Endodermal cell (in vitro differentiated cells): ENCODE measurements around the gene TFEB. TPM values are rescaled to one million over a fixed set of nuclear protein-coding genes. Genes with fewer than 3 reads are reported as not detected.
A peak's percentile ranks its signal among the peaks of the same experiment; 100 is the strongest.
"Not testable (repeated sequence)": the region's sequence is repeated elsewhere in the genome, so short reads cannot be mapped to it uniquely, and the experiment has no call there.

ENCODE experiments used
- DNase-seq: peaks from one replicate; pipeline ENCODE4 v3.0.0-alpha.2; 2017
- H3K27ac ChIP-seq: 2 replicates; pipeline ENCODE4 v1.5.1; 2013; ENCODE audit warnings: mild to moderate bottlenecking, low read depth, low read length, moderate library complexity
- H3K27me3 ChIP-seq: 2 replicates; pipeline ENCODE4 v1.6.1; 2013; ENCODE audit warnings: mild to moderate bottlenecking, low read length, moderate library complexity; ENCODE audit not compliant: insufficient read depth, control insufficient read depth, poor library complexity, severe bottlenecking
- H3K36me3 ChIP-seq: 2 replicates; pipeline ENCODE4 v1.7.0; 2013; ENCODE audit warnings: mild to moderate bottlenecking, low read length, moderate library complexity; ENCODE audit not compliant: control insufficient read depth, insufficient read depth
- H3K4me1 ChIP-seq: one replicate; pipeline ENCODE4 v1.7.0; 2013; ENCODE audit warnings: low read length; ENCODE audit not compliant: control insufficient read depth, insufficient read depth
- H3K4me3 ChIP-seq: 2 replicates; pipeline ENCODE4 v1.5.1; 2013; ENCODE audit warnings: mild to moderate bottlenecking, low read length, moderate library complexity
- H3K9ac ChIP-seq: 2 replicates; pipeline ENCODE4 v1.6.1; 2013; ENCODE audit warnings: mild to moderate bottlenecking, low read length, moderate library complexity; ENCODE audit not compliant: poor library complexity, severe bottlenecking; ENCODE audit errors: extremely low read depth
- H3K9me3 ChIP-seq: 2 replicates; pipeline ENCODE4 v1.6.1; 2013; ENCODE audit warnings: mild to moderate bottlenecking, low read length, moderate library complexity; ENCODE audit not compliant: control insufficient read depth
- H3K27ac Mint-ChIP-seq: 2 replicates; pipeline ENCODE4 v1.8.0; 2020; ENCODE audit warnings: mixed read lengths
- H3K27me3 Mint-ChIP-seq: 2 replicates; pipeline ENCODE4 v1.8.0; 2021; ENCODE audit warnings: mild to moderate bottlenecking, mixed read lengths; ENCODE audit not compliant: insufficient read depth
- H3K36me3 Mint-ChIP-seq: 2 replicates; pipeline ENCODE4 v1.8.0; 2020; ENCODE audit warnings: low read depth, mixed read lengths
- H3K4me1 Mint-ChIP-seq: 2 replicates; pipeline ENCODE4 v1.8.0; 2020; ENCODE audit warnings: mixed read lengths
- H3K4me3 Mint-ChIP-seq: 2 replicates; pipeline ENCODE4 v1.8.0; 2020; ENCODE audit warnings: mild to moderate bottlenecking, moderate library complexity, mixed read lengths
- H3K9me3 Mint-ChIP-seq: 2 replicates; pipeline ENCODE4 v1.8.0; 2020; ENCODE audit warnings: mild to moderate bottlenecking, mixed read lengths
- WGBS, 2 experiments: methylation state at CpG; one replicate each; pipeline versions ENCODE4 v1.1.5 to v1.1.7; 2013; ENCODE audit warnings: missing lambda C conversion rate in 2 of 2, mixed read lengths in 1 of 2; ENCODE audit not compliant: insufficient coverage in 1 of 2, insufficient read length in 1 of 2; 5-methylcytosine and 5-hydroxymethylcytosine counted together
- total RNA-seq, 2 donors: library from RNA; stranded (reverse); fragmentation: NEBNext Ultra II Directional in 1 of 2; extraction: Animal tissue kit (Norgen Biotek cat#: 25700) in 1 of 2; gene quantifications; 2 replicates in 1 of 2; 3 replicates in 1 of 2; pipeline ENCODE4 v1.2.1, GENCODE V29; 2021
- TF ChIP-seq, protein P1 (sequence below): fragments of 200-600 bp; sonication (generic); conservative IDR thresholded peaks from 2 replicates; pipeline ENCODE4 v1.5.0; 2021; ENCODE audit warnings: antibody characterized with exemption, mild to moderate bottlenecking

TFEB gene
- total RNA-seq, 2 donors from 2014 or later: 0.24 TPM; not detected in 1

DNA sequence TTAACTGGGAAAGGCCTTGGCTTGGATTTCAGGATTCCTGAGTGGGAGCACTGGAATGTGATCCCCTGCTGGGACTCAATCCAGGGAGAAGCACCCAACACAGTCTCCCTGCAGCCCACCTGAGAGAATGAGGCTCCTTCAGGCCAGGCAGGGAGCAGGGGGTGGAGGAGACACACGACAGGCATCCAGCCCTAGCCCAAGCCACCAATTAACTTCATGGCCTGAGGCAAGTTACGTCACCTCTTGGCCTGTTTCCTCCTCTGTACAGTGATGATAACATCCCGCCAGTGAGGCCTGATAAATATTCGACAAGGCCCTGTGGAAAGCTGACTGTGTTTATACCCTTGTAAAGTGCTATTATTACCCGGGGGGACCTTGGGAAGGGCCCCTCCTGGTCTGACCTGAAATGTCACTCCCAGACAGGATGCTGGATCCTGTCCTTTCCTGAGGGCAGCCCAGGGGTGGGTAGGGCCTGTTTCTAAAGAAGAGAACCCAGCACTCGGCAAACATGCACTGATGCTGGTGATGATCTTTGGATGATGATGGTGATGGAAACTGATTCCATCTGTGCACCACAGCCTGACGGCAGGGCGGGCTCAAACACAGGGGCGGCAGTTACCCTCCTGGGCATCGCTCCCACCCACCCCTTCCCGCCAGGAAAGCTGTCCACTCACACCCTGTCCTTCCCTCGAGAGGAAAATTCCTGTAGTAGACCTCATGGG lies 31.9 kb upstream of the TFEB start:
- H3K27ac Mint-ChIP-seq: no peak overlapping the region
- no peak overlapping the region for H3K9ac ChIP-seq

DNA sequence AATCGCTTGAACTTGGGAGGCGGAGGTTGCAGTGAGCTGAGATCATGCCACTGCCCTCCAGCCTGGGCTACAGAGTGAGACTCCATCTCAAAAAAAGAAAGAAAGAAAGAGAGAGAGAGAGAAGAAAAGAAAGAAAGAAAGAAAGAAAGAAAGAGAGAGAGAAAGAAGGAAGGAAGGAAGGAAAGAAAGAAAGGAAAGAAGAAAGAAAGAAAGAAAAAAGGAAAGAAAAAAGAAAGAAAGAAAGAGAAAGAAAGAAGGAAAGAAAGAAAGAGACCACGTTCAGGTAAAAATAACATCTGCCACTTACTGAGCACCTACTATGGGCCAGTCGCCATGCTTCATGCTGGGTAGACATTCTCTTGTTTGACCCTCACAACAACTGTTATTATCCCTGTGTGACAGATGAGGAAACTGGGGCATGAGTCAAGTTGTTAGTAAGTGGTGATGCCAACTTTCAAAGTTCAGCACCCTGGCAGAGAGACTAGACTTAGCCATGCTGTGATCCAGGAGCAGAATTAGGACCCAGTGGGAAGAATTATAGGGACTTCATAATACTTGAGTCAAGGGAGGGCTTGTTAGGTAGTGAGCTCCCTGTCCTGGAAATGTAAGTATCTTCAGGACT lies 30.7 kb upstream of the TFEB start:
- DNase-seq, H3K4me1 Mint-ChIP-seq, H3K4me3 Mint-ChIP-seq, H3K36me3 ChIP-seq, H3K27ac Mint-ChIP-seq, H3K27ac ChIP-seq, H3K9me3 ChIP-seq, H3K27me3 ChIP-seq, H3K9me3 Mint-ChIP-seq, H3K27me3 Mint-ChIP-seq, H3K4me1 ChIP-seq, H3K9ac ChIP-seq, H3K4me3 ChIP-seq, H3K36me3 Mint-ChIP-seq: not testable (repeated sequence)
- 90 to 91% methylated on average over 2 to 4 of the region's 4 CpGs for WGBS, 2 experiments

More for the DNA sequence above, 31.9 kb upstream of the TFEB start:
- H3K27ac ChIP-seq: peak overlapping the region; percentile 24
- H3K27me3 Mint-ChIP-seq: no peaks in the 10 kb centered on the region
- no peaks in the 10 kb centered on the region for H3K9me3 ChIP-seq
- H3K36me3 ChIP-seq: peaks cover 7% of the 10 kb centered on the region
- peak; percentile 44 for DNase-seq
- H3K4me3 ChIP-seq: no peak overlapping the region
- whole genome bisulfite sequencing, 2 experiments: 90 to 95% methylated on average over 6 to 12 of the region's 12 CpGs
- H3K4me1 ChIP-seq: peaks cover 3% of the 10 kb centered on the region
- peaks cover 14% of the 10 kb centered on the region for H3K36me3 Mint-ChIP-seq
- H3K9me3 Mint-ChIP-seq: no peaks in the 10 kb centered on the region
- no peaks in the 10 kb centered on the region for H3K4me1 Mint-ChIP-seq
- H3K27me3 ChIP-seq: no peaks in the 10 kb centered on the region
- TF ChIP-seq, protein P1, sequence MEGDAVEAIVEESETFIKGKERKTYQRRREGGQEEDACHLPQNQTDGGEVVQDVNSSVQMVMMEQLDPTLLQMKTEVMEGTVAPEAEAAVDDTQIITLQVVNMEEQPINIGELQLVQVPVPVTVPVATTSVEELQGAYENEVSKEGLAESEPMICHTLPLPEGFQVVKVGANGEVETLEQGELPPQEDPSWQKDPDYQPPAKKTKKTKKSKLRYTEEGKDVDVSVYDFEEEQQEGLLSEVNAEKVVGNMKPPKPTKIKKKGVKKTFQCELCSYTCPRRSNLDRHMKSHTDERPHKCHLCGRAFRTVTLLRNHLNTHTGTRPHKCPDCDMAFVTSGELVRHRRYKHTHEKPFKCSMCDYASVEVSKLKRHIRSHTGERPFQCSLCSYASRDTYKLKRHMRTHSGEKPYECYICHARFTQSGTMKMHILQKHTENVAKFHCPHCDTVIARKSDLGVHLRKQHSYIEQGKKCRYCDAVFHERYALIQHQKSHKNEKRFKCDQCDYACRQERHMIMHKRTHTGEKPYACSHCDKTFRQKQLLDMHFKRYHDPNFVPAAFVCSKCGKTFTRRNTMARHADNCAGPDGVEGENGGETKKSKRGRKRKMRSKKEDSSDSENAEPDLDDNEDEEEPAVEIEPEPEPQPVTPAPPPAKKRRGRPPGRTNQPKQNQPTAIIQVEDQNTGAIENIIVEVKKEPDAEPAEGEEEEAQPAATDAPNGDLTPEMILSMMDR: no peak
- H3K4me3 Mint-ChIP-seq: no peak overlapping the region

DNA sequence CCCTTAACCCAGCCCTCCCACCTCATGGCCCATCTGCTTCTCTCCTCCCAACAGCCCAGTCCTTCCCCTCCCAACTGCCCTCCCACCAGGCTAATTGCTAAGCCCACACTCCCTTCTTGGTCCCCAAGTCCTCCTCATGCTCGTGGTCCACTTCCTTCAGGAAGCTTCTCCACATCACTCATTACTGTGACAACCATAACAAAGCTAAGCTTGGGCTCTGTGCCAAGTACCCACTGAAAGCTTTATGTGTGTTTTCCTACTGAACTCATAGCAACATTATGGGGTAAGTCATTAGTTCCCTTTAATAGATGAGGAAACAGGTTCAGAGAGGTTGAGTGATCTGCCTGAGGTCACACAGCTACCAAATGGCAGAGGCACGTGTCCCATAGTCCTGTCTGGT lies 28.1 kb upstream of the TFEB start:
- Mint-ChIP-seq H3K36me3 (no peaks in the 10 kb centered on the region), H3K4me3 (no peak overlapping the region), H3K27ac (no peak overlapping the region), H3K9me3 (no peaks in the 10 kb centered on the region), H3K4me1 (no peaks in the 10 kb centered on the region), H3K27me3 (peaks cover 3% of the 10 kb centered on the region)
- 66 to 83% methylated on average over 2 of the region's 2 CpGs for WGBS, 2 experiments
- H3K4me3 ChIP-seq: no peak overlapping the region
- no peaks in the 10 kb centered on the region for H3K9me3 ChIP-seq
- TF ChIP-seq, protein P1: no peak
- no peaks in the 10 kb centered on the region for H3K27me3 ChIP-seq
- no peaks in the 10 kb centered on the region for H3K36me3 ChIP-seq
- H3K27ac ChIP-seq: no peak overlapping the region
- peaks cover 3% of the 10 kb centered on the region for H3K4me1 ChIP-seq
- DNase-seq: no peak
- no peak overlapping the region for H3K9ac ChIP-seq
